OCI-LY3 (cell line): ENCODE results near the gene EXOC6.

Source experiments
- H2AFZ ChIP-seq: fragments of 200-600, 300-600 bp; shearing (Covaris generic); 2 replicates; pipeline ENCODE4 v1.6.0; 2014; ENCODE audit warnings: antibody characterized with exemption, low read depth, low read length
- H3K27ac ChIP-seq: fragments of 200-600, 300-600 bp; sonication (generic); 2 replicates; pipeline ENCODE4 v1.5.1; 2014; ENCODE audit warnings: mild to moderate bottlenecking, low read length, moderate library complexity, mixed read lengths
- H3K27me3 ChIP-seq: fragments of 200-600, 300-600 bp; sonication (generic); 2 replicates; pipeline ENCODE4 v1.6.1; 2014; ENCODE audit warnings: low read depth, low read length, mixed read lengths
- H3K36me3 ChIP-seq: fragments of 200-600, 300-600 bp; sonication (generic); replicated peaks from 2 replicates; pipeline ENCODE3; 2014; ENCODE audit warnings: low read depth, low read length, mixed read lengths
- H3K4me1 ChIP-seq: fragments of 300-600, 200-600 bp; sonication (generic); 2 replicates; pipeline ENCODE4 v1.6.1; 2014; ENCODE audit warnings: low read length, mixed read lengths
- H3K4me2 ChIP-seq: fragments of 200-600, 300-600 bp; sonication (generic); 2 replicates; pipeline ENCODE4 v1.6.1; 2014; ENCODE audit warnings: low read length, mixed read lengths
- H3K4me3 ChIP-seq: fragments of 300-600, 200-600 bp; sonication (generic); 2 replicates; pipeline ENCODE4 v1.5.1; 2014; ENCODE audit warnings: antibody characterized with exemption, mild to moderate bottlenecking, low read length, moderate library complexity
- H3K79me2 ChIP-seq: fragments of 300-600, 200-600 bp; shearing (Covaris generic); 2 replicates; pipeline ENCODE4 v1.6.1; 2014; ENCODE audit warnings: mild to moderate bottlenecking, low read length, mixed read lengths
- H3K9ac ChIP-seq: fragments of 300-600, 200-600 bp; shearing (Covaris generic); 2 replicates; pipeline ENCODE4 v1.6.0; 2014; ENCODE audit warnings: mild to moderate bottlenecking, low read length, moderate library complexity
- H3K9me3 ChIP-seq: fragments of 200-600, 300-600 bp; shearing (Covaris generic); 2 replicates; pipeline ENCODE4 v1.6.1; 2014; ENCODE audit warnings: low read length, mixed read lengths; ENCODE audit not compliant: insufficient read depth
- H4K20me1 ChIP-seq: fragments of 200-600, 300-600 bp; sonication (generic); 2 replicates; pipeline ENCODE4 v1.6.1; 2016; ENCODE audit warnings: low read length, mixed read lengths; ENCODE audit not compliant: insufficient read depth
- EZH2phosphoT487 ChIP-seq: fragments of 200-600 bp; shearing (Covaris generic); IDR thresholded peaks from 2 replicates; pipeline ENCODE4 v1.6.1; 2018; ENCODE audit warnings: antibody characterized with exemption, mixed run types, low read depth
- TF ChIP-seq, protein P1 (sequence below): fragments of 200-600, 300-600 bp; sonication (generic); IDR thresholded peaks from 2 replicates; pipeline ENCODE4 v1.5.1; 2014; ENCODE audit warnings: antibody characterized with exemption, low read length, low read depth

EXOC6 gene

DNA sequence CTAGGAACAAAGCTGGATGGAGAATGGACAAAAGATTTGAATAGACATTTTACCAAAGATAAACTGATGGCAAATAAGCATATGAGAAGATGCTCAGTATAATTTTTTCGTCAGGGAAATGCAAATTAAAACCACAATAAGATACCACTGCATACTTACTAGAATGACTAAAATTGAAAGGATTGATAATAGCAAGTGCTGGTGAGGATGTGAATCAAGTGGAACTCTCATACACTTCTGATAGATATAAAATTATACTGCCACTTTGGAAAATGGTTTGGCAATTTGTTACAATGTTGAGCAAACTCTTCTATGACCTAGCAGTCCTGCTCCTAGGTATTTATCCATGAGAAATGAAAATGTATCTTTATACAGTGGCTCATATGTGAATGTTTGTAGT lies 83.3 kb downstream of the EXOC6 start:
- no peaks in the 10 kb centered on the region for H3K79me2 ChIP-seq
- H3K36me3 ChIP-seq = peaks cover 17% of the 10 kb centered on the region
- no peak for TF ChIP-seq EZH2phosphoT487
- TF ChIP-seq, protein P1, sequence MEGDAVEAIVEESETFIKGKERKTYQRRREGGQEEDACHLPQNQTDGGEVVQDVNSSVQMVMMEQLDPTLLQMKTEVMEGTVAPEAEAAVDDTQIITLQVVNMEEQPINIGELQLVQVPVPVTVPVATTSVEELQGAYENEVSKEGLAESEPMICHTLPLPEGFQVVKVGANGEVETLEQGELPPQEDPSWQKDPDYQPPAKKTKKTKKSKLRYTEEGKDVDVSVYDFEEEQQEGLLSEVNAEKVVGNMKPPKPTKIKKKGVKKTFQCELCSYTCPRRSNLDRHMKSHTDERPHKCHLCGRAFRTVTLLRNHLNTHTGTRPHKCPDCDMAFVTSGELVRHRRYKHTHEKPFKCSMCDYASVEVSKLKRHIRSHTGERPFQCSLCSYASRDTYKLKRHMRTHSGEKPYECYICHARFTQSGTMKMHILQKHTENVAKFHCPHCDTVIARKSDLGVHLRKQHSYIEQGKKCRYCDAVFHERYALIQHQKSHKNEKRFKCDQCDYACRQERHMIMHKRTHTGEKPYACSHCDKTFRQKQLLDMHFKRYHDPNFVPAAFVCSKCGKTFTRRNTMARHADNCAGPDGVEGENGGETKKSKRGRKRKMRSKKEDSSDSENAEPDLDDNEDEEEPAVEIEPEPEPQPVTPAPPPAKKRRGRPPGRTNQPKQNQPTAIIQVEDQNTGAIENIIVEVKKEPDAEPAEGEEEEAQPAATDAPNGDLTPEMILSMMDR = no peak
- no peaks in the 10 kb centered on the region for H3K4me1 ChIP-seq
- H2AFZ ChIP-seq = no peak overlapping the region
- H3K27me3 ChIP-seq = no peaks in the 10 kb centered on the region
- no peak overlapping the region for H3K27ac ChIP-seq
- no peak overlapping the region for H3K9ac ChIP-seq
- no peaks in the 10 kb centered on the region for H4K20me1 ChIP-seq
- no peak overlapping the region for H3K4me3 ChIP-seq
- H3K9me3 ChIP-seq = no peaks in the 10 kb centered on the region
- H3K4me2 ChIP-seq = no peak overlapping the region

GRCh38 chr10:92937876-92938275 lies 89.6 kb downstream of the EXOC6 start:
- H4K20me1 ChIP-seq = no peaks in the 10 kb centered on the region
- H3K27ac ChIP-seq = no peak overlapping the region
- H3K27me3 ChIP-seq = no peaks in the 10 kb centered on the region
- no peaks in the 10 kb centered on the region for H3K9me3 ChIP-seq
- H3K4me2 ChIP-seq = no peak overlapping the region
- no peak overlapping the region for H3K9ac ChIP-seq
- no peaks in the 10 kb centered on the region for H3K79me2 ChIP-seq
- no peaks in the 10 kb centered on the region for H3K4me1 ChIP-seq
- TF ChIP-seq, protein P1 = no peak
- no peak for TF ChIP-seq EZH2phosphoT487
- H3K36me3 ChIP-seq = peaks cover 3% of the 10 kb centered on the region
- no peak overlapping the region for H2AFZ ChIP-seq
- no peak overlapping the region for H3K4me3 ChIP-seq

DNA sequence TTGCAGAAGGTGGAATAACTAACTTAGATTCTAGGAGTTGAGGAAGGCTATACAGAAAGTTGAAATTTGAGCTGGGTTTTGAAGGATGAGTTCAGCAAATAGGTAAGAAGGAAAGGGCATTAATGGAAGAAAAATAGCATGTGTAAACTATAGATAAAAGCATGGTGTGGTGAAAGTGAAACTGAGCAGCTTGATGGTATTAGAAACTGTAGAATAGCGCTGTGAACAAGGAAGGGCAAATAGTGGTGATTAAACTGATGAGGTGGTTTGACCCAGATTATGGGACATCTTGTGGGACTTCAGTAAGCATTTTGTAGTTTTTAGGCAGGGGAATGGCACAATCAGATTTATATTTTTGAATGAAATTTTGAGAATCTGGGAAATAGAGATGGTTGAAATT lies 90.5 kb downstream of the EXOC6 start:
- peaks cover 3% of the 10 kb centered on the region for H3K36me3 ChIP-seq
- H4K20me1 ChIP-seq = no peaks in the 10 kb centered on the region
- no peak for TF ChIP-seq EZH2phosphoT487
- TF ChIP-seq, protein P1 = no peak
- H3K9me3 ChIP-seq = no peaks in the 10 kb centered on the region
- H3K27me3 ChIP-seq = no peaks in the 10 kb centered on the region
- H3K9ac ChIP-seq = no peak overlapping the region
- H3K27ac ChIP-seq = no peak overlapping the region
- no peaks in the 10 kb centered on the region for H3K79me2 ChIP-seq
- no peak overlapping the region for H2AFZ ChIP-seq
- no peaks in the 10 kb centered on the region for H3K4me1 ChIP-seq
- no peak overlapping the region for H3K4me2 ChIP-seq
- no peak overlapping the region for H3K4me3 ChIP-seq

DNA sequence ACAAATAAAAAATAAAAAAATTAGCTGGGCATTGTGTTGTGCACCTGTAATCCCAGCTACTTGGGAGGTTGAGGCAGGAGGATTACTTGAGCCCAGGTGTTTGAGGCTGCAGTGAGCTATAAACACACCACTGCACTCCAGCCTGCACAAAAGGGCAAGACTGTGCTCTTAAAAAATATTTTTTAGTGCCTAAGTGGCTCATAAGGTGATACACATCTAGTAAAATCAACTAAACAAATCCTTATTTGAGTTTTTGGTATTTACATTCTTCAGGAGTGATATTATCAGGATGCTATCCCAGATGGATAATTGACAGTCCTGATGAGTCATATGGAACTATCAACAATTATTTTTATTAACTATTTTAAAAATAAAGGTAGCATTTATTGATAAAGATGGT lies 93.9 kb downstream of the EXOC6 start:
- H3K4me1 ChIP-seq = no peaks in the 10 kb centered on the region
- no peak overlapping the region for H3K27ac ChIP-seq
- no peak overlapping the region for H2AFZ ChIP-seq
- H3K9me3 ChIP-seq = no peaks in the 10 kb centered on the region
- no peak overlapping the region for H3K4me2 ChIP-seq
- TF ChIP-seq, protein P1 = no peak
- TF ChIP-seq EZH2phosphoT487 = no peak
- H3K27me3 ChIP-seq = no peaks in the 10 kb centered on the region
- H3K4me3 ChIP-seq = no peak overlapping the region
- H3K79me2 ChIP-seq = no peaks in the 10 kb centered on the region
- peaks cover 3% of the 10 kb centered on the region for H3K36me3 ChIP-seq
- no peaks in the 10 kb centered on the region for H4K20me1 ChIP-seq
- H3K9ac ChIP-seq = no peak overlapping the region
